NT2/D1 (cell line): ENCODE measurements around the gene SSH2.

Source experiments
- SUZ12 ChIP-seq: IDR thresholded peaks from 2 replicates; pipeline ENCODE4 v1.6.1; 2011; ENCODE audit not compliant: insufficient read length, insufficient read depth; ENCODE audit errors: extremely low read depth
- ZNF274 ChIP-seq: IDR thresholded peaks from 2 replicates; pipeline ENCODE4 v1.6.1; 2011; ENCODE audit warnings: mild to moderate bottlenecking, low read depth, low read length

GRCh38 chr17:29698019-29698777 is 231.8 kb downstream of the SSH2 start:
- no peak for TF ChIP-seq SUZ12
- no peak for TF ChIP-seq ZNF274
